Nephron (organoid): ENCODE data around the gene ADCY1.

Source experiments
- H3K27ac Mint-ChIP-seq, 3 experiments: 2 replicates each; pipeline ENCODE4 v1.8.0; 2020; ENCODE audit warnings: mixed read lengths in 3 of 3, mild to moderate bottlenecking in 2 of 3, moderate library complexity in 1 of 3
- H3K27me3 Mint-ChIP-seq: 2 replicates; pipeline ENCODE4 v1.8.0; 2021; ENCODE audit warnings: low read depth, mild to moderate bottlenecking, moderate library complexity, mixed read lengths
- H3K36me3 Mint-ChIP-seq: 2 replicates; pipeline ENCODE4 v1.8.0; 2020; ENCODE audit warnings: low read depth, mixed read lengths
- H3K4me1 Mint-ChIP-seq: 2 replicates; pipeline ENCODE4 v1.8.0; 2020; ENCODE audit warnings: mixed read lengths
- H3K4me3 Mint-ChIP-seq, 3 experiments: 2 replicates each; pipeline ENCODE4 v1.8.0; 2020; ENCODE audit warnings: mild to moderate bottlenecking in 3 of 3, mixed read lengths in 3 of 3, moderate library complexity in 2 of 3
- H3K9me3 Mint-ChIP-seq: 2 replicates; pipeline ENCODE4 v1.8.0; 2020; ENCODE audit warnings: mixed read lengths
- TF ChIP-seq, protein P1 (sequence below), 3 experiments: fragments of 200-600 bp; sonication (generic); IDR thresholded peaks; one replicate each; pipeline ENCODE4 v1.5.0; 2021; ENCODE audit warnings: antibody characterized with exemption in 3 of 3; ENCODE audit not compliant: unreplicated experiment in 3 of 3

ADCY1 gene

DNA sequence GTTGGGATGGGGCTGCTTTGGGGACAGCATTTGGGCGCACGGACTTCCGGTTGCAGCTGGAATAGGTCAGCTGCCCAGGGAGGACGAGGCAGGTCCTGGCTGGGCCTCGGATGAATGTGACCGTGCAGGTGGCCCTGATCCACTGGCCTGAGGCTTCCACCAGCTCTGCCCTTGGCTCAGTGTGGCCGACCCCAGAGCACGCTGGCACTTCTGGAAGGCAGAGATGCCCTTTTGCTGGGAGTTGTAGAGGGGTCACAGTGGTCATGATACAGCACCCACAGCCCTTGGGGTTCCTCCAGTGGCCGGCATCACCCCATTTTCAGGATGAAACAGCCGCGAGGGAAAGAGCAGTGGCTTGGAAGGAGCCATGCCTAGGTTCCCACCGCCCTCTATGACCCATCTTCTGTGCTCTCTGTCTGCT lies 19.0 kb downstream of the ADCY1 start:
- H3K4me1 Mint-ChIP-seq: peaks cover 4% of the 10 kb centered on the region
- no peak overlapping the region for H3K27ac Mint-ChIP-seq
- H3K4me3 Mint-ChIP-seq: no peak overlapping the region

DNA sequence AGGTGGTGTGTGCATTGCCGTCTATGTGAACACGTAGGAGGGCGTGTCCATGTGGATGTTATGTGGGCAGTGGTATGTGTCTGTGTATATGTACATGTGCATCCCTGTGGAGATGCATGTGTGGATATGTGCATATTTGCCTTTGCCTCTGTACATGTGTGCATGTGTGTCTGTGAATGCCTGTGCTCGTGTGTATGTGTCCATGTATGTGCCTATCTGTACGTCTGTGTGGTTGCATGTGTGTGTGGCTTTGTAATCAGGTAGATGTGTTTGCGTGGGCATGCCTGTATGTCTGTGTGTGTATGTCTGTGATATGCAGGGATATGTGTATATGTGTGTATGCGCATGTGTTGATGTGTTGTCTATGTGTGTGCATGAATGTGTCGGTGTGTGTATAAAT lies 19.7 kb downstream of the ADCY1 start:
- no peaks in the 10 kb centered on the region for H3K9me3 Mint-ChIP-seq
- peaks cover 4% of the 10 kb centered on the region for H3K4me1 Mint-ChIP-seq
- no peaks in the 10 kb centered on the region for H3K36me3 Mint-ChIP-seq
- H3K27ac Mint-ChIP-seq: no peak overlapping the region
- H3K27me3 Mint-ChIP-seq: peaks cover 4% of the 10 kb centered on the region
- H3K4me3 Mint-ChIP-seq: no peak overlapping the region
- TF ChIP-seq, protein P1, sequence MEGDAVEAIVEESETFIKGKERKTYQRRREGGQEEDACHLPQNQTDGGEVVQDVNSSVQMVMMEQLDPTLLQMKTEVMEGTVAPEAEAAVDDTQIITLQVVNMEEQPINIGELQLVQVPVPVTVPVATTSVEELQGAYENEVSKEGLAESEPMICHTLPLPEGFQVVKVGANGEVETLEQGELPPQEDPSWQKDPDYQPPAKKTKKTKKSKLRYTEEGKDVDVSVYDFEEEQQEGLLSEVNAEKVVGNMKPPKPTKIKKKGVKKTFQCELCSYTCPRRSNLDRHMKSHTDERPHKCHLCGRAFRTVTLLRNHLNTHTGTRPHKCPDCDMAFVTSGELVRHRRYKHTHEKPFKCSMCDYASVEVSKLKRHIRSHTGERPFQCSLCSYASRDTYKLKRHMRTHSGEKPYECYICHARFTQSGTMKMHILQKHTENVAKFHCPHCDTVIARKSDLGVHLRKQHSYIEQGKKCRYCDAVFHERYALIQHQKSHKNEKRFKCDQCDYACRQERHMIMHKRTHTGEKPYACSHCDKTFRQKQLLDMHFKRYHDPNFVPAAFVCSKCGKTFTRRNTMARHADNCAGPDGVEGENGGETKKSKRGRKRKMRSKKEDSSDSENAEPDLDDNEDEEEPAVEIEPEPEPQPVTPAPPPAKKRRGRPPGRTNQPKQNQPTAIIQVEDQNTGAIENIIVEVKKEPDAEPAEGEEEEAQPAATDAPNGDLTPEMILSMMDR (IDR thresholded peaks at IDR 0.05; ENCODE audit: unreplicated experiment in 3 of 3): no peak

More for the DNA sequence above, 19.0 kb downstream of the ADCY1 start:
- no peaks in the 10 kb centered on the region for H3K9me3 Mint-ChIP-seq
- no peaks in the 10 kb centered on the region for H3K36me3 Mint-ChIP-seq
- peaks cover 4% of the 10 kb centered on the region for H3K27me3 Mint-ChIP-seq
- TF ChIP-seq, protein P1 (IDR thresholded peaks at IDR 0.05; ENCODE audit: unreplicated experiment in 3 of 3): no peak

DNA sequence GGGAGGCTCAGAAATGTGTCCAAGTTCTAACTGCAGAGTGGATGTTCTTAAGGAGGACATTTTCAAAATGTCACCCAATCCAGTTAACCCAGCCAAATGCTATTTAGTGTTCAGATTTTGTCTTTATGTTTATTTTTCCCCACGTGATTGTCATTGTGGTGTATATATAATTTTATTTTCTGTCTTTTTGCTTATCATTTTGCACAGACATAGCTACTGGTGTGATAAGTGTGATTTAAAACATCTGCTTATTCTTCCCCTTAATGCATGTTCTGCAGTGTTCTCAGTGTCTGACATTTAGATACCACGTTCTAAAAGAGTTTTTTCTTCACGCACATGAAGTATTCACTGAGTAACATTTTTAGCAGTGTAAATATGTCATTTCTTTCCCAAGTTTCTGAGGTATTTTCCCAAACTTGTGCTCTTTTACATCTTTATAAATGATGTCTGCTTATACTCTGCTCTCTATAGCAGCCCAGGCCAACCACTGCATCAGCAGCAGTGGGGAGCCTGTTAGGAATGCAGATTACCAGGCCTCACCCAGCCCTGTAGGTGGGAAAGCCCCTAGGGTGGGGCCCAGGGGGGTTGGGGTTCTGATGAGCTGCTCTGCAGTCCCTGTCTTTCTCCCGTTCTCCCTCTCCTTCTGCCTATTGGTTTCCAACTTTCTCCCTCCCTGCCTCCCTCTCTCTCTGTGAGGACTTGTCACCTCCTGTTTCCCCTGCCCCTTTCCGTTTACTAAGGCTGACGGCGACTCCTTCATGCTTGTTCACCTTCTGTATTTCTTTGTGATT lies 20.8 kb downstream of the ADCY1 start:
- H3K27me3 Mint-ChIP-seq: peaks cover 4% of the 10 kb centered on the region

DNA sequence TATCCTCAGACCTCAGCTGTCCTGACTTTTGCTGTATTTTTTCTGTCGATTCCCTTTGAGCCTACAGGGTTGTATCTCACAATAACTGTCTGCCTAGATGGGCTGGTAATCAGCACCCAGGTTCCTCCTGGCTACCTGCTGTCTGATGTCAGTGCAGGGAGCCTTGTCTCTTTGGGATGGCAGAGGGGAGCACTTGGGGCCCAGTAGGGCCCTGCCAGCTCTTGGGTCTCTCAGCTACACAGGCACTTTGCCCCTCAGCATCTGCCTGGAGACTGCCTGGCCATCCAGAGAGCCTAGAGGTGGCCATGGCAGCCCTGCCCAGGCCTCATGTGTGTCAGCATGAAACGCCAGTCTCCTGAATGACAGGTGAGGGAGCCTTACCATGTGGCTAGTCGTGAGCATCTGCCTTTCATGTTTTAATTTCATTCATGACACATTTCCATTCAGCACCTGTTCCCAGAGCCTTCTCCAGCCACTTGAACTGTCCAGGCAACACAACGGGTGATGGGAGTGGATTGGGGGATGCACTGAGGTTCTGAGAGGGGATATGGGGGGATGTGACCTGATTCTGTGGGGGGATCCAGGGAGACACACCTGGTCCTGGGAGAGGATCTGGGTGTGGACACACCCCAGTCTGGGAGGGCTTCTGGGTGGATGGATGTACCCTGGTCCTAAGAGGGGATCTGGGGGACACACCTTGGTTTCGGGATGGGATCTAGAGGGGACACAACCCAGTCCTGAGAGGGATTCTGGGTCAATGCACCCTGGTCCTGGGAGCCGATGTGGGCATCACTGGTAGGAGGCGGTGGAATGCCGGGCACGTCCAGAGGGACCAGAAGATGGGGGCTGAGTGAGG lies 21.9 kb downstream of the ADCY1 start:
- Mint-ChIP-seq H3K4me1 (peaks cover 4% of the 10 kb centered on the region), H3K27ac (no peak overlapping the region), H3K36me3 (no peaks in the 10 kb centered on the region), H3K27me3 (peaks cover 4% of the 10 kb centered on the region), H3K9me3 (no peaks in the 10 kb centered on the region), H3K4me3 (no peak overlapping the region)
- TF ChIP-seq, protein P1 (IDR thresholded peaks at IDR 0.05; ENCODE audit: unreplicated experiment in 3 of 3): no peak

More for the DNA sequence above, 20.8 kb downstream of the ADCY1 start:
- peaks cover 4% of the 10 kb centered on the region for H3K4me1 Mint-ChIP-seq
- H3K36me3 Mint-ChIP-seq: no peaks in the 10 kb centered on the region
- TF ChIP-seq, protein P1 (IDR thresholded peaks at IDR 0.05; ENCODE audit: unreplicated experiment in 3 of 3): no peak
- no peaks in the 10 kb centered on the region for H3K9me3 Mint-ChIP-seq
- peak overlapping the region in 2 of 3 experiments; percentile 10 to 18 for H3K27ac Mint-ChIP-seq
- H3K4me3 Mint-ChIP-seq: no peak overlapping the region

DNA sequence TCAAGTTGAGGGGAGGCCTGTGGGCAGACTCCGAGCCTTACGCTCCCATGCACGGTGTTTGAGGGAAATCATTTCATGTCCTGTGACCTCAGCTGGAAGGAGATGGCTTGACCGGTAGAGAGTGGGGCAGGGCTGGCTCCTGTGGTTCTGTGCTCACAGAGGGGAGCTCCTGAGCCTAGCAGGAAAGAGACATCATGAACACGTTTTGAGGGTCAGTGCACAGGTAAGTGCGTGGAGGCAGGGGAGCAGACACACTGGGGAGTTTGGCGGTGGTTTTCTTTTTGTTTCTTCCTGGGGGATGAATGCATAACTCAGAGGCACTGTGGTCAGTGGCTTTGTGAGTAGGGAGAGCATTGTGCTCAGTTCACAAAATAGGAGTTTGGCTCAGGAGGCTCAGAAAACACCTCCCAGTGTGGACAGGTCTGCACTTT lies 22.5 kb downstream of the ADCY1 start:
- peaks cover 4% of the 10 kb centered on the region for H3K27me3 Mint-ChIP-seq
- TF ChIP-seq, protein P1 (IDR thresholded peaks at IDR 0.05; ENCODE audit: unreplicated experiment in 3 of 3): no peak
- H3K4me3 Mint-ChIP-seq: no peak overlapping the region
- no peaks in the 10 kb centered on the region for H3K36me3 Mint-ChIP-seq
- H3K9me3 Mint-ChIP-seq: no peaks in the 10 kb centered on the region
- H3K27ac Mint-ChIP-seq: no peak overlapping the region
- peaks cover 4% of the 10 kb centered on the region for H3K4me1 Mint-ChIP-seq
